ENCODE measurements around the gene LCMT2. TPM values are rescaled to one million over a fixed set of nuclear protein-coding genes. Genes with fewer than 3 reads are reported as not detected.

LCMT2 gene
- total RNA-seq, 2 donors from 2014 or later: 5.3 to 7.7 TPM

GRCh38 chr15:43277231-43277823 is 53.0 kb downstream of the LCMT2 start:
- ATAC-seq (ENCODE audit: insufficient number of reproducible peaks, low FRiP score, low read depth): no peak
- Histone ChIP-seq H3K27ac (no peak overlapping the region), H3K4me1 (ENCODE audit: control insufficient read depth in 1 of 2, low read depth in 2 of 2) (no peaks in the 10 kb centered on the region), H3K4me3 (no peak overlapping the region), H3K27me3 (replicated peaks; ENCODE audit: insufficient read depth) (no peaks in the 10 kb centered on the region), H3K9me3 (no peaks in the 10 kb centered on the region), H3K36me3 (no peaks in the 10 kb centered on the region)
- DNase-seq (ENCODE audit: low spot score): no peak
- no peak for TF ChIP-seq CTCF (IDR thresholded peaks at IDR 0.05)

GRCh38 chr15:43276563-43277200 is 53.7 kb downstream of the LCMT2 start:
- DNase-seq (ENCODE audit: low spot score): no peak
- H3K4me3 ChIP-seq: no peak overlapping the region

DNA sequence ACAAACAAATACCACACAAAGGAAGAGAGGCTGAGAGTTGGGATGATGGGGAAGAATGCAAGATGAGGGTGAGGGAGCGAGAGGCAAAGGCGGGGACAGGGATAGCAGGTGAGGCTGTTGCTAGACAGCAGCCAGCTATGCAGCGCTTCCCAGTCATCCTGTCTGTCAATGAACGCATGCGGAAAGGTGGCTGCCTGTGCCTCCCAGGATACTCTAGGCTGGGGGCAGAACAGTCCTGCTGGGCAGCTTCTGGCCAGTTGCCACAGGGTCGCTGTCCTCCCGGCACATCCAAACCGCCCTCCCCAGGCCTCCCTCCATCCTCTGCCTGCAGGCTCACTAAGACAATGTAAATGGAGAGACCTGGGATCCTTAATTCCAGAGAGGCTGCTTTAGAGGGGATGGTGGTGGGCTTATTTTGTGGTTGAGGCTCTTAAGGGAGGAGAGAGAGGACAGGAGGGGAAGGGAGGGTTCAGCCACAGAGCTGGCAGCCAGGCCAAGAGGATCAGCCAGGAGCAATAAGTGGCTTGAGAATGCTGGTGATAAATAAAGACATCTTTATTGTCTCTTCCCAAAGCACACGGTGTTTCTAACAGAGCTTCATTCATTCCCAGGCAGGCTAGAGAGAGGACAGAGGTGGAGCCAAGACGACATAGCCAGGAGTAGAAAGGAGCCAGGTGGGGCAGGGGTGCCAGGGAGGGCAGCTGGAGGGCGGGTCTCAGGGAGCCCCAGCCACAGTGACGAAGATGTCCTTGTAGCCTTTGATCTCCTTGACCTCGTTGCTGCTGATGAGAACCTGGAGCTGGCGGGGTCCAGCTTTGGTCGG is 54.4 kb downstream of the LCMT2 start:
- ATAC-seq (ENCODE audit: insufficient number of reproducible peaks, low FRiP score, low read depth): no peak
- no peaks in the 10 kb centered on the region for H3K27me3 ChIP-seq (replicated peaks; ENCODE audit: insufficient read depth)

More at GRCh38 chr15:43276563-43277200, 53.7 kb downstream of the LCMT2 start:
- Histone ChIP-seq H3K36me3 (no peaks in the 10 kb centered on the region), H3K9me3 (no peaks in the 10 kb centered on the region), H3K27me3 (replicated peaks; ENCODE audit: insufficient read depth) (no peaks in the 10 kb centered on the region), H3K27ac (no peak overlapping the region), H3K4me1 (ENCODE audit: control insufficient read depth in 1 of 2, low read depth in 2 of 2) (no peaks in the 10 kb centered on the region)
- ATAC-seq (ENCODE audit: insufficient number of reproducible peaks, low FRiP score, low read depth): no peak
- no peak for TF ChIP-seq CTCF (IDR thresholded peaks at IDR 0.05)

DNA sequence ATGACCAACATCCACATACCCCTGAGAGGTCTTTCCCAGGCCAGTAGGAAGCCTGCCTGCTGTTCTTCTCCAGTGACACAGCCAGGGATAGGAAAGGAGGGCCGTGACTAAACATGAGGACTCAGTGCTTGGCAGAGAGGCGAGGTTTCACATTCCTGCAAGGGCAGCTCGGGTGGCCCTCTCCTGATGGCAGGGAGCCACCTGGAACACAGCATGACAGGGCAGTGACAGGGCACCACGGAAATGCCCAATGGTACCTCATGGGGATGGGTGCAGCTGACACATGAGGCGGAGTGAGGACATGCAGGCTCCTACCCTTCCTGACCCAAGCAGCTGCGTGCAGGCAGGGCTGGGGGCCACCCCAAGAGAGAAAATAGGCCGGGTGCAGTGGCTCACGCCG is 56.2 kb downstream of the LCMT2 start:
- H3K27ac ChIP-seq: no peak overlapping the region
- ATAC-seq (ENCODE audit: insufficient number of reproducible peaks, low FRiP score, low read depth) (no peak), DNase-seq (ENCODE audit: low spot score) (no peak)
- H3K9me3 ChIP-seq: no peaks in the 10 kb centered on the region
- TF ChIP-seq CTCF (IDR thresholded peaks at IDR 0.05): no peak
- no peaks in the 10 kb centered on the region for H3K27me3 ChIP-seq (replicated peaks; ENCODE audit: insufficient read depth)
- no peak overlapping the region for H3K4me3 ChIP-seq
- no peaks in the 10 kb centered on the region for H3K36me3 ChIP-seq
- H3K4me1 ChIP-seq (ENCODE audit: control insufficient read depth in 1 of 2, low read depth in 2 of 2): no peaks in the 10 kb centered on the region

More for the DNA sequence above, 54.4 kb downstream of the LCMT2 start:
- H3K9me3 ChIP-seq: no peaks in the 10 kb centered on the region
- DNase-seq (ENCODE audit: low spot score): no peak
- TF ChIP-seq CTCF (IDR thresholded peaks at IDR 0.05): no peak
- no peak overlapping the region for H3K4me3 ChIP-seq
- H3K36me3 ChIP-seq: no peaks in the 10 kb centered on the region
- H3K4me1 ChIP-seq (ENCODE audit: control insufficient read depth in 1 of 2, low read depth in 2 of 2): no peaks in the 10 kb centered on the region
- H3K27ac ChIP-seq: no peak overlapping the region

Other genes starting within 250 kb of the LCMT2 start
- gene UBR1, start 224.5 kb downstream of the LCMT2 start, total RNA-seq: 10 to 100 TPM; 30.6 to 70.4 TPM
- gene TMEM62, start 197.0 kb downstream of the LCMT2 start, total RNA-seq: 10 to 100 TPM; 22.5 to 51.1 TPM
- gene CCNDBP1, start 145.2 kb downstream of the LCMT2 start, total RNA-seq: 100 to 1,000 TPM in 1 of 2 donors, 10 to 100 TPM in 1; 61.5 to 153 TPM
- gene EPB42, start 109.6 kb downstream of the LCMT2 start, total RNA-seq: not detected
- not detected for gene TGM5, start 63.6 kb downstream of the LCMT2 start, total RNA-seq
- not detected for gene TGM7, start 28.3 kb downstream of the LCMT2 start, total RNA-seq
- 10 to 100 TPM; 13.9 to 19.1 TPM for gene ZSCAN29, start 40.5 kb upstream of the LCMT2 start, total RNA-seq
- gene TUBGCP4, start 40.5 kb upstream of the LCMT2 start, total RNA-seq: 10 to 100 TPM; 18.8 to 36.0 TPM
- 10 to 100 TPM; 23.2 to 31.5 TPM for gene TP53BP1, start 162.6 kb upstream of the LCMT2 start, total RNA-seq
- gene MAP1A, start 187.0 kb upstream of the LCMT2 start, total RNA-seq: 10 to 100 TPM; 29.8 to 39.4 TPM

Data from thoracic aorta (tissue), 2 donors.